ENCODE results near the gene SLC39A3. TPM values are rescaled to one million over a fixed set of nuclear protein-coding genes. Genes with fewer than 3 reads are reported as not detected.

SLC39A3 gene
- total RNA-seq, 1 experiment from 2014 or later: 43.0 TPM

- no peak for DNase-seq (ENCODE audit: low spot score)
Measured at GRCh38 chr19:2768365-2769132, 28.7 kb upstream of the SLC39A3 start.

GRCh38 chr19:2767688-2768087 is 27.9 kb upstream of the SLC39A3 start:
- no peak for DNase-seq (ENCODE audit: low spot score)

- no peak for DNase-seq (ENCODE audit: low spot score)
Measured at GRCh38 chr19:2766594-2767372, 27.0 kb upstream of the SLC39A3 start.

- DNase-seq (ENCODE audit: low spot score): no peak
Measured at GRCh38 chr19:2765376-2765775, 25.6 kb upstream of the SLC39A3 start.

- DNase-seq (ENCODE audit: low spot score): no peak
Measured at GRCh38 chr19:2764945-2765344, 25.1 kb upstream of the SLC39A3 start.

- no peak for DNase-seq (ENCODE audit: low spot score)
Measured at GRCh38 chr19:2763687-2764086, 23.9 kb upstream of the SLC39A3 start.

- DNase-seq (ENCODE audit: low spot score): no peak
Measured at GRCh38 chr19:2762783-2763496, 23.1 kb upstream of the SLC39A3 start.

- DNase-seq (ENCODE audit: low spot score): no peak
Measured at GRCh38 chr19:2761876-2762782, 22.3 kb upstream of the SLC39A3 start.

- DNase-seq (ENCODE audit: low spot score): no peak
Measured at GRCh38 chr19:2761309-2761677, 21.5 kb upstream of the SLC39A3 start.

- DNase-seq (ENCODE audit: low spot score): no peak
Measured at GRCh38 chr19:2759965-2760364, 20.1 kb upstream of the SLC39A3 start.

GRCh38 chr19:2759362-2759761 is 19.5 kb upstream of the SLC39A3 start:
- DNase-seq (ENCODE audit: low spot score): no peak

- no peak for DNase-seq (ENCODE audit: low spot score)
Measured at GRCh38 chr19:2758601-2759313, 18.9 kb upstream of the SLC39A3 start.

- DNase-seq (ENCODE audit: low spot score): no peak
Measured at GRCh38 chr19:2756921-2757881, 17.4 kb upstream of the SLC39A3 start.

- no peak for DNase-seq (ENCODE audit: low spot score)
Measured at GRCh38 chr19:2756477-2756876, 16.7 kb upstream of the SLC39A3 start.

GRCh38 chr19:2755811-2756210 is 16.0 kb upstream of the SLC39A3 start:
- no peak for DNase-seq (ENCODE audit: low spot score)

- DNase-seq (ENCODE audit: low spot score): no peak
Measured at GRCh38 chr19:2755448-2755705, 15.6 kb upstream of the SLC39A3 start.

- no peak for DNase-seq (ENCODE audit: low spot score)
Measured at GRCh38 chr19:2754659-2755447, 15.0 kb upstream of the SLC39A3 start.

GRCh38 chr19:2751438-2751830 is 11.6 kb upstream of the SLC39A3 start:
- no peak for DNase-seq (ENCODE audit: low spot score)

All from HT-29 (cell line).